ENCODE data around the gene MFSD2B. TPM values are rescaled to one million over a fixed set of nuclear protein-coding genes. Genes with fewer than 3 reads are reported as not detected.

MFSD2B gene
- total RNA-seq, 2 experiments from 2014 or later = 0.34 to 0.44 TPM

DNA sequence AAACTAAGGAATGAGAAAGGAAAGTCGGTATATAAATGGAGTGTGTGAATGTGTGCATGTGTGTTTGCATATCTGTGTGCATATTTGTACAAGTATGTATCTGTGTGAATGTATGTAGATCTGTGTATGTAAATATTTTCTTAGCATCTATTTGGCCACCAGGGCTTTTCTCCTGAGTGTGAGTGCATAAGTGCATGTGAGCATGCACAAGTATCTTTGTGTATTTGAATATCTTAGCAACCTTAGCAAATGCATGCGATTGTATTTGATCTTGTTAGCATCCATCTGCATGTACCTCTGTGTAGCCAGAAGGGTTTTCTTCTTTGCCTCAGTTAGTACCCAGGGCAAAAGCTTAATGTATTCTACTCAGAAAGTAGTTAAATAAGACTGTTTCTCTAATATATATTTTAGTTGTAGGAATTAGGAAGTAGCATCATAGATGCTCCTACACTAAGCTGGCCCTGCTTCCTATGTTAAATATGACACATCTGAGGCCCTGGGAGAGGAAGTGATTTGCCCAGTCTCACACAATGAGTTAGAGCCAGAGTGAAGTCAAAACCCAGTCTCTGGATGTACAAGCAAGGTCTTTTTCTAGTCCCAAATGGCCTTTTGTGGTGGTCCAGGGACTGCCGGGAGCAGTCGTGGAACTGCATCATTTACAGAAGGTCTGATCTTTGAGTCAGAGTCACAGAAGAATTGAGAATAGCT, 48.8 kb downstream of the MFSD2B start:
- Mint-ChIP-seq H3K27ac (no peak overlapping the region), H3K4me3 (no peak overlapping the region), H3K36me3 (ENCODE audit: low read depth) (no peaks in the 10 kb centered on the region), H3K9me3 (ENCODE audit: insufficient read depth) (no peaks in the 10 kb centered on the region), H3K27me3 (ENCODE audit: low read depth) (no peaks in the 10 kb centered on the region), H3K4me1 (ENCODE audit: low read depth) (peaks cover 5% of the 10 kb centered on the region)
- CTCF ChIA-PET = interaction anchor here (1.2 to 3.2 kb wide), 5 partner anchors 8 to 234 kb away, joined by 3 to 19 read pairs (median 4); partner anchors contain the start of gene TP53I3
- ATAC-seq = no peak
- no peak for DNase-seq
- POLR2A ChIA-PET = interaction anchor here (1.0 kb wide), 1 partner anchor 132 kb away, joined by 5 read pairs; the partner anchor contains the start of gene ATAD2B

DNA sequence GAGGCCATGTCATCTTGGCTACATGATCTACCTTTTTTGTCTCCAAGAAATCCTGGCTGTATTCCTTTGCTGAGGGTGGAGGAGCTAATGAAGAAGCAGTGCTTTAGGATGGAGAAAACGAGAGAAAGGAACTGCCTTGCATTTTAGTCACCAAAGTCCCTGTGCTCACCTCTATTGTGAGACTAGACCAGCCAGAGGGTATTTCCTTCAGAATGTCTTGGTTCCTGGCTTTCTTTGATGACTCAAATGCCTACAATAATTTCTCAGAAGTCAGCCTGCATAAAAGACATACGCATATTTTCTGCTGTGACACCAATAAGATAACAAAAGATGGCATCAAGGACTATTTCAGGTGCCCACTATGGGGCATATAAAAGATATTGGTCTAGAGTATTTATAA, 55.5 kb downstream of the MFSD2B start:
- Mint-ChIP-seq H3K4me1 (ENCODE audit: low read depth) (peaks cover 12% of the 10 kb centered on the region), H3K9me3 (ENCODE audit: insufficient read depth) (no peaks in the 10 kb centered on the region), H3K4me3 (no peak overlapping the region), H3K27me3 (ENCODE audit: low read depth) (no peaks in the 10 kb centered on the region), H3K36me3 (ENCODE audit: low read depth) (peaks cover 22% of the 10 kb centered on the region), H3K27ac (no peak overlapping the region)
- ATAC-seq = no peak
- no peak for DNase-seq
- ChIA-PET CTCF (interaction anchor here (0.8 to 1.8 kb wide), 2 partner anchors 11 to 241 kb away, joined by 3 to 13 read pairs; partner anchors contain the start of gene SF3B6), POLR2A (interaction anchor here (1.4 kb wide), 1 partner anchor 18 kb away, joined by 7 read pairs; the partner anchor contains the start of gene WDCP)

DNA sequence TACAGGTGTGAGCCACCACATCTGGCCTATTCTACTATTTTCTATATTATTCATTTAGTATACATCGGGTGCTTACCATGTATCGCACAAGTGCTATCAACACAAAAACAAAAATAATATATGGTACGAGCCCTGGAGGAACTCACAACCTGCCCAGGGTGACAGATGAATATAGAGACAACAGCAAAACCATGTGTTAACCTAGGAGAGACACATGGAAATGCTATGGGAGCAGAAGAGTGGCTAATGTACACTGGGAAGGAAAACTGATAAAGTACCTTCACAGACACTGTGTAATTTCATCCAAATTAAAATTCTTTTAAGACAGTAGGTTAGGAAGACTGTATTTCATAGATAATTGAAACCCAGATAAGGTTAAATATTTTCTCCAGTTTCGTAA, 62.4 kb downstream of the MFSD2B start:
- H3K4me1 Mint-ChIP-seq (ENCODE audit: low read depth) = peaks cover 38% of the 10 kb centered on the region
- peaks cover 31% of the 10 kb centered on the region for H3K36me3 Mint-ChIP-seq (ENCODE audit: low read depth)
- no peak overlapping the region for H3K4me3 Mint-ChIP-seq
- no peak for ATAC-seq
- POLR2A ChIA-PET = interaction anchor here (0.7 kb wide), 1 partner anchor 318 kb away, joined by 3 read pairs; no protein-coding TSS in a partner anchor
- H3K27me3 Mint-ChIP-seq (ENCODE audit: low read depth) = no peaks in the 10 kb centered on the region
- DNase-seq = no peak
- no peak overlapping the region for H3K27ac Mint-ChIP-seq
- CTCF ChIA-PET = interaction anchor here (1.1 to 2.6 kb wide), 4 partner anchors 12 to 147 kb away, joined by 3 to 21 read pairs (median 4); partner anchors contain the start of gene TP53I3
- H3K9me3 Mint-ChIP-seq (ENCODE audit: insufficient read depth) = no peaks in the 10 kb centered on the region

DNA sequence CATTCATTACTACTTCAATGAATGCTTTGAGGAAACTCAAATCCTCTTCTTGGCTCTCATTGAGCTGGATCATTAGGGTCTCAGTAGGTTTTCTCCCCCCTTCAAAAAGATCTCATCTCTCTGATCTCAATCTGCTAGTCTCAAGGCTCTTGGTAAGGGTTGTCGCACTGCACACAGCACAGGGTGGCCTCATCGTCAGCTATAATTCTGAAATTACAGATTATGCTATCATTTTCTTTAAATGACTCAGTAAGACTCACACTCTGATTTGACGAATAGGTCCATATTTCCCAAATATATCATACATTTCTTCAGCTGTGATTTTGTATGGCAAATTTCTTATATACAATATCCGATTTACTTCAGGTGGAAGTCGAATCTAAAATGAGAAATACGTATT, 63.9 kb downstream of the MFSD2B start:
- H3K4me1 Mint-ChIP-seq (ENCODE audit: low read depth) = peaks cover 51% of the 10 kb centered on the region
- no peaks in the 10 kb centered on the region for H3K27me3 Mint-ChIP-seq (ENCODE audit: low read depth)
- peaks cover 21% of the 10 kb centered on the region for H3K36me3 Mint-ChIP-seq (ENCODE audit: low read depth)
- ATAC-seq (no peak), DNase-seq (no peak)
- POLR2A ChIA-PET = interaction anchor here (0.7 to 1.9 kb wide), 4 partner anchors 10 to 147 kb away, joined by 3 to 7 read pairs (median 4); partner anchors contain the start of genes ATAD2B and FKBP1B
- H3K4me3 Mint-ChIP-seq = no peak overlapping the region
- H3K9me3 Mint-ChIP-seq (ENCODE audit: insufficient read depth) = no peaks in the 10 kb centered on the region
- no peak overlapping the region for H3K27ac Mint-ChIP-seq
- CTCF ChIA-PET = interaction anchor here (1.2 to 2.6 kb wide), 3 partner anchors 11 to 163 kb away, joined by 3 to 21 read pairs (median 5); partner anchors contain the start of genes ATAD2B and TP53I3

DNA sequence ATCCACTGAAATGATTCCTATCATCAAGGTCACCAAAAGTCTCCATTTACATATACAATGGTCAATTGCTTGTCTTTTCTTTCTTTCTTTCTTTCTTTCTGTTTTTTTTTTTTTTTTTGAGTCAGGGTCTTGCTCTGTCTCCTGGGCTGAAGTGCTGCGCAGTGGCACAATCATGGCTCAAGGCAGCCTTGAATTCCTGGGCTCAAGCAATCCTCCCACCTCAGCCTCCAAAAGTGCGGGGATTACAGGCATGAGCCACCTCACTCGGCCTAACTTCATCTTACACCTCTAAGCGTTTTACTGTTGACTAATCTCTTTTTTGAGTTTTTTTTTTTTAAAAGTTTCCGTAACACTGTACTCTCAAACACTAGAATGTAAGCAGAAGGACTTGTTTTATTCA, 65.4 kb downstream of the MFSD2B start:
- peak overlapping the region; percentile 98 for H3K4me3 Mint-ChIP-seq
- H3K4me1 Mint-ChIP-seq (ENCODE audit: low read depth) = peaks cover 44% of the 10 kb centered on the region
- no peaks in the 10 kb centered on the region for H3K9me3 Mint-ChIP-seq (ENCODE audit: insufficient read depth)
- ChIA-PET CTCF (interaction anchor here (2.3 kb wide), 1 partner anchor 9 kb away, joined by 13 read pairs; no protein-coding TSS in a partner anchor), POLR2A (no interaction called here)
- H3K27ac Mint-ChIP-seq = peak overlapping the region; percentile 98
- H3K27me3 Mint-ChIP-seq (ENCODE audit: low read depth) = no peaks in the 10 kb centered on the region
- DNase-seq = no peak
- peaks cover 15% of the 10 kb centered on the region for H3K36me3 Mint-ChIP-seq (ENCODE audit: low read depth)
- ATAC-seq = no peak

Other genes with a start within 250 kb of the MFSD2B start
- gene ATAD2B, start 83.0 kb upstream of the MFSD2B start, total RNA-seq = 10 to 100 TPM; 28.2 to 32.0 TPM
- 10 to 100 TPM; 13.0 to 14.3 TPM for gene UBXN2A, start 69.6 kb upstream of the MFSD2B start, total RNA-seq
- gene WDCP, start 37.3 kb downstream of the MFSD2B start, total RNA-seq = 10 to 100 TPM; 23.2 to 24.1 TPM
- gene FKBP1B, start 39.7 kb downstream of the MFSD2B start, total RNA-seq = 1 to 10 TPM; 3.2 to 3.4 TPM
- 10 to 100 TPM; 94.6 to 96.2 TPM for gene SF3B6, start 66.2 kb downstream of the MFSD2B start, total RNA-seq
- gene TP53I3, start 74.7 kb downstream of the MFSD2B start, total RNA-seq = 1 to 10 TPM; 5.3 to 6.5 TPM
- gene PFN4, start 113.2 kb downstream of the MFSD2B start, total RNA-seq = under 1 TPM in 1 of 2 experiments, not detected in 1; 0.26 TPM
- gene FAM228B, start 113.4 kb downstream of the MFSD2B start, total RNA-seq = 1 to 10 TPM; 6.2 to 6.9 TPM
- gene FAM228A, start 165.0 kb downstream of the MFSD2B start, total RNA-seq = not detected